CD4-positive, alpha-beta T cell (primary cell): Measurements from ENCODE around the gene SFMBT2. TPM values are rescaled to one million over a fixed set of nuclear protein-coding genes. Genes with fewer than 3 reads are reported as not detected.
A peak's percentile ranks its signal among the peaks of the same experiment; 100 is the strongest.

Experiments
- ATAC-seq: fragments of 200-7000 bp; cut with Tn5 transposase; one replicate; pipeline ENCODE4 v1.10.0; 2022; ENCODE audit warnings: mild to moderate bottlenecking; ENCODE audit not compliant: poor library complexity
- CTCF ChIA-PET: fragments of 350-600 bp; sonication (Branson Sonifier 250); formaldehyde crosslinking; loops from one replicate; lab custom pipeline; 2021; ENCODE audit warnings: antibody characterized with exemption, inconsistent platforms; lab: Charles Lee
- POLR2A ChIA-PET: fragments of 350-600 bp; sonication (Branson Sonifier 250); formaldehyde crosslinking; loops from one replicate; lab custom pipeline; 2021; ENCODE audit warnings: antibody characterized with exemption, inconsistent platforms; lab: Charles Lee
- DNase-seq, 14 experiments: peaks; one replicate each; pipeline ENCODE4 v3.0.0-alpha.2; 2013 to 2020; ENCODE audit warnings: mixed read lengths in 2 of 14
- H3K27ac ChIP-seq, 2 donors: one replicate each; pipeline versions ENCODE4 v1.5.1 to v1.7.0; 2013; ENCODE audit warnings: low read length in 2 of 2, low read depth in 1 of 2, mild to moderate bottlenecking in 1 of 2
- H3K27me3 ChIP-seq, 2 experiments: 1 replicate in 1 of 2; 2 replicates in 1 of 2; pipeline versions ENCODE4 v1.6.1 to v1.7.0; 2013; ENCODE audit warnings: low read length in 2 of 2, control low read depth in 1 of 2, mild to moderate bottlenecking in 1 of 2, moderate library complexity in 1 of 2; ENCODE audit not compliant: insufficient read depth in 2 of 2, control insufficient read depth in 1 of 2
- H3K36me3 ChIP-seq: one replicate; pipeline ENCODE4 v1.6.1; 2013; ENCODE audit warnings: low read length, control low read depth; ENCODE audit not compliant: insufficient read depth
- H3K4me1 ChIP-seq: one replicate; pipeline ENCODE4 v1.6.1; 2013; ENCODE audit warnings: low read length, control low read depth; ENCODE audit not compliant: insufficient read depth
- H3K4me3 ChIP-seq: one replicate; pipeline ENCODE4 v1.5.1; 2013; ENCODE audit warnings: mild to moderate bottlenecking, low read length, moderate library complexity
- H3K9me3 ChIP-seq, 2 experiments: 1 replicate in 1 of 2; 2 replicates in 1 of 2; pipeline versions ENCODE4 v1.6.1 to v1.7.0; 2013; ENCODE audit warnings: low read length in 2 of 2, mild to moderate bottlenecking in 2 of 2, control low read depth in 1 of 2, moderate library complexity in 1 of 2; ENCODE audit not compliant: control insufficient read depth in 1 of 2, insufficient read depth in 1 of 2
- H3K27ac Mint-ChIP-seq: one replicate; pipeline ENCODE4 v1.8.0; 2020; ENCODE audit warnings: mixed read lengths
- H3K27me3 Mint-ChIP-seq: one replicate; pipeline ENCODE4 v1.8.0; 2021; ENCODE audit warnings: mixed read lengths
- H3K36me3 Mint-ChIP-seq: one replicate; pipeline ENCODE4 v1.8.0; 2021; ENCODE audit warnings: low read depth, mixed read lengths
- H3K4me1 Mint-ChIP-seq: one replicate; pipeline ENCODE4 v1.8.0; 2021; ENCODE audit warnings: low read depth, mixed read lengths
- H3K4me3 Mint-ChIP-seq: one replicate; pipeline ENCODE4 v1.8.0; 2020; ENCODE audit warnings: mild to moderate bottlenecking, mixed read lengths
- H3K9me3 Mint-ChIP-seq: one replicate; pipeline ENCODE4 v1.8.0; 2020; ENCODE audit warnings: mixed read lengths
- CTCF ChIP-seq: fragments of 200-600 bp; IDR thresholded peaks from one replicate; pipeline ENCODE4 v1.8.0; 2022; ENCODE audit warnings: antibody characterized with exemption, mild to moderate bottlenecking
- intact Hi-C, 2 experiments: fragments of 100-400 bp; cut with DNase I in 1 of 2; cut with micrococcal nuclease in 1 of 2; formaldehyde crosslinking; loops; one replicate each; pipeline versions ENCODE4 v1.15.1 to v1.9.0; 2023 to 2025; cut with DNase I, micrococcal nuclease
- total RNA-seq, 174 experiments: library from RNA in 2 of 174; stranded (reverse) in 2 of 174; gene quantifications; one replicate each; pipeline ENCODE4 v1.2.3 and lab custom pipeline; 2021 to 2026

Gene SFMBT2
- total RNA-seq, 2 experiments from 2014 or later: 41.0 to 42.0 TPM

GRCh38 chr10:7277867-7278266 is 133.0 kb downstream of the SFMBT2 start:
- ChIA-PET POLR2A (interaction anchor here (1.1 kb wide), 1 partner anchor 10 kb away, joined by 3 read pairs; no protein-coding TSS in a partner anchor), CTCF (no interaction called here)
- ATAC-seq (no peak), DNase-seq (no peak)
- H3K27me3 Mint-ChIP-seq: no peaks in the 10 kb centered on the region
- Histone ChIP-seq H3K36me3 (peaks cover 23% of the 10 kb centered on the region), H3K27me3 (no peaks in the 10 kb centered on the region), H3K27ac (no peak overlapping the region), H3K4me3 (no peak overlapping the region), H3K9me3 (peaks cover 0 to under 1% of the 10 kb centered on the region in 2 experiments), H3K4me1 (peaks cover 12% of the 10 kb centered on the region)
- intact Hi-C loops: loop anchor here in 1 of 2 experiments (10.0 kb wide), 1 partner anchor 57 kb away; no protein-coding TSS in a partner anchor
- peaks cover 52% of the 10 kb centered on the region for H3K4me1 Mint-ChIP-seq
- TF ChIP-seq CTCF: no peak
- H3K36me3 Mint-ChIP-seq: peaks cover 81% of the 10 kb centered on the region
- peak overlapping the region; percentile 45 for H3K27ac Mint-ChIP-seq
- H3K4me3 Mint-ChIP-seq: no peak overlapping the region
- no peaks in the 10 kb centered on the region for H3K9me3 Mint-ChIP-seq

DNA sequence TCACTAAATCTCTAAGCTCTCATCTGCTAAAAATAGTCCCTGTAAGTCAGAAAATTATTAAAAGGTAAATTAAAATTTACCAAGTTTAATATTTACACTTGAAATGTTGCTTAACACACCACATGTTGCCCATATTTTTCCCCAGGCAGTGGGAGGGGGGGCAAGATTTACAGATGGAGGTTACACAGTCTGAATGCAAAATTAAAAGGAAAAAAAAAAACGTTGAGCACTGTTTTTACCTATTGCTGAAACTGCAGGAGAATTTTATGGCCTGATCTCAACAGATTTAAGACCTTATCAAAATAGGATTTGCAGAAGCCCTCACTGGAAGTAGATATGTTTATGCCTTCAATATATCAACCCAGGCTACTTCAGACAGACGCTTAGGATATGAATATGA is 133.4 kb downstream of the SFMBT2 start:
- Histone ChIP-seq H3K27ac (no peak overlapping the region), H3K4me3 (no peak overlapping the region), H3K27me3 (no peaks in the 10 kb centered on the region), H3K4me1 (peaks cover 16% of the 10 kb centered on the region), H3K36me3 (peaks cover 20% of the 10 kb centered on the region), H3K9me3 (peaks cover 0 to 5% of the 10 kb centered on the region in 2 experiments)
- H3K4me1 Mint-ChIP-seq: peaks cover 53% of the 10 kb centered on the region
- ChIA-PET CTCF (no interaction called here), POLR2A (interaction anchor here (1.1 kb wide), 1 partner anchor 11 kb away, joined by 3 read pairs; no protein-coding TSS in a partner anchor)
- intact Hi-C loops: loop anchor here in 1 of 2 experiments (10.0 kb wide), 1 partner anchor 57 kb away; no protein-coding TSS in a partner anchor
- no peak for ATAC-seq
- no peak for DNase-seq
- no peak overlapping the region for H3K4me3 Mint-ChIP-seq
- H3K27me3 Mint-ChIP-seq: no peaks in the 10 kb centered on the region
- H3K36me3 Mint-ChIP-seq: peaks cover 79% of the 10 kb centered on the region
- no peak for TF ChIP-seq CTCF
- no peaks in the 10 kb centered on the region for H3K9me3 Mint-ChIP-seq
- peak overlapping the region; percentile 45 for H3K27ac Mint-ChIP-seq

- Histone ChIP-seq H3K9me3 (peaks cover 0 to 8% of the 10 kb centered on the region in 2 experiments), H3K27ac (no peak overlapping the region), H3K4me1 (peaks cover 31% of the 10 kb centered on the region), H3K27me3 (no peaks in the 10 kb centered on the region), H3K4me3 (no peak overlapping the region), H3K36me3 (peaks cover 15% of the 10 kb centered on the region)
- CTCF ChIA-PET: no interaction called here
- DNase-seq (no peak), ATAC-seq (no peak)
- Mint-ChIP-seq H3K27me3 (no peaks in the 10 kb centered on the region), H3K4me1 (peaks cover 61% of the 10 kb centered on the region), H3K9me3 (no peaks in the 10 kb centered on the region), H3K27ac (peak overlapping the region; percentile 58), H3K4me3 (no peak overlapping the region), H3K36me3 (peaks cover 76% of the 10 kb centered on the region)
- intact Hi-C loops: loop anchor here in 1 of 2 experiments (10.0 kb wide), 1 partner anchor 59 kb away; no protein-coding TSS in a partner anchor
- POLR2A ChIA-PET: no interaction called here
- TF ChIP-seq CTCF: no peak
Measured at GRCh38 chr10:7275761-7276440, 134.9 kb downstream of the SFMBT2 start.
